ENCODE data around the gene CORIN.

CORIN gene

GRCh38 chr4:47642191-47642830, 195.6 kb downstream of the CORIN start:
- no peak for DNase-seq (ENCODE audit: low spot score)

- no peak for DNase-seq (ENCODE audit: low spot score)
These were observed 196.1 kb downstream of the CORIN start for GRCh38 chr4:47641755-47642154.

GRCh38 chr4:47640911-47641310, 197.0 kb downstream of the CORIN start:
- no peak for DNase-seq (ENCODE audit: low spot score)

GRCh38 chr4:47639531-47639930, 198.3 kb downstream of the CORIN start:
- no peak for DNase-seq (ENCODE audit: low spot score)

GRCh38 chr4:47631161-47631560, 206.7 kb downstream of the CORIN start:
- no peak for DNase-seq (ENCODE audit: low spot score)

GRCh38 chr4:47624031-47624441, 213.8 kb downstream of the CORIN start:
- DNase-seq (ENCODE audit: low spot score) = no peak

DNA sequence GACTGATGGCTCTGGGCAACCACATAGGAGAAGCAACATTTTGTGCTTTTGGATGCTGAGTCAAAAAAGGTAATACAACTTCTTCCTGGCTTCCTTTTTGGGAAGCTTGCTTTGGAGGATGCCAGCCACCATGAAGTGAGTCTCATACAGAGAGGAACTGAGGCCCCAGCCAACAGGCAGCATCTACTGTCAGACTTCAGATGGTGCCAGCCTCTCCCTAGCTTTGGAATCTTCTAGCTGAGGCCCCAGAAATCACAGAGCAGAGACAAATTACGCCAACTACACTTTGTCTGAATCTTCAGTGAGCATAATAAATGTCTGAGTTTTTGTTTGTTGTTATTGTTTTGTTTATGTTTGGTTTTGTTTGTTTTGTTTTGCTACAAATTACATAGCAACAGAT, 216.7 kb downstream of the CORIN start:
- no peak for DNase-seq (ENCODE audit: low spot score)

GRCh38 chr4:47619691-47620090, 218.2 kb downstream of the CORIN start:
- no peak for DNase-seq (ENCODE audit: low spot score)

DNA sequence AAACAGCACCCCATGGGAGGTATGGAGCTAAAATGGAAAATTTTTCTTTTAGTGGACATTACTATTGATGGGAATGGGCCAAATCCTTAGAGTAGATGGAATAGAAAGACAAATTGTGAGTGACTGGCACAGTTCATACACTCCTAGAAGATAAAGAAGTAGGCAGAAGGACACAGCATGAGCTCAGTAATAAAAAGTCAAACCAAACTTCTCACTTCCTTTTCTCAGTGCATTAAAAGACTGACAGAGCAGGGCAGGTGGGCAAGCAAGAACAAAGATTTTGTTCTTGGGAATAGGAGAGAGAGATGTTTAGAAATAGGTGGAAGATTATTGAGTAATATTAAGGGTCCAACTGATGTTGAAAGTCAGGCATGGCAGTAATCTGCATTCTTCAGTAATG, 220.3 kb downstream of the CORIN start:
- DNase-seq (ENCODE audit: low spot score) = no peak

GRCh38 chr4:47615385-47615784, 222.5 kb downstream of the CORIN start:
- no peak for DNase-seq (ENCODE audit: low spot score)

GRCh38 chr4:47612116-47613023, 225.5 kb downstream of the CORIN start:
- no peak for DNase-seq (ENCODE audit: low spot score)

- DNase-seq (ENCODE audit: low spot score) = no peak
These were observed 231.4 kb downstream of the CORIN start for GRCh38 chr4:47606482-47606881.

DNA sequence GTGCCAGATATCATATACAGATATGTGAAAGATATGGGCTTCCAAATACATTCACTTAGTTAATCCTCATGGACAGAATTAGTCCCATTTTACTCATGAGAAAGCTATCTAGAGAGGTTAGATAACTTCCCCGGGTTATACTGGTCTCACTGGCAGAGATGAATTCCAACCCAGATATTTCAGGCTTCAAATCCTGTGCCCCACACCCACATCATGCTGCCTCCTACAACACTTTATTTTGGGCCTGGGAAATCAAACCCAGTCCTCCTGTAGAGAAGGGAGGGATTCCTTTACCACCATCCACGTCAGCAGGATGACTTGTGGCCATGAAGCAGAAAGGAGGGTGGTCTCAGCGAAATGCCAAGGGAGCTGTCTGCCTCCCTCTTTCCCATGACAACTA, 239.0 kb downstream of the CORIN start:
- DNase-seq (ENCODE audit: low spot score) = no peak

- no peak for DNase-seq (ENCODE audit: low spot score)
These were observed 239.5 kb downstream of the CORIN start for GRCh38 chr4:47598320-47598719.

DNA sequence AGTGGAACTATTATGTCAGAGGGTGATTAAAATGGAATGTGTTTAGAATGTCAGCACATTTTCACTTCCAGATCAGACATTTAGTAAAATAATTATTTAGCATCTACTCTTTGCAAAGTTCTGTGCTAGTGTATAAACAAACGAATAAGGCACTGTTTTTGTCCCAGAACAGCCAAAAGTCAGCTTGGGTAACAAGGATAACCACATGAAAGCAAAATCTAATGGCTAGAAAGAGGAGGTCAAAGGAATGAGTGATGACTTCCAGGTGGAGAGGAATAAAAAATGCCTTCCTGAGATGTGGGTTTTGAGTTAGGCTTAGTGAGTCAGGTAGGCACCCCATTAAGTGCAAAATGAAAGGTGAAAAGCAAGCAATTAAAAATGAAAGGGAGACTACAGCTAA, 240.2 kb downstream of the CORIN start:
- DNase-seq (ENCODE audit: low spot score) = no peak

DNA sequence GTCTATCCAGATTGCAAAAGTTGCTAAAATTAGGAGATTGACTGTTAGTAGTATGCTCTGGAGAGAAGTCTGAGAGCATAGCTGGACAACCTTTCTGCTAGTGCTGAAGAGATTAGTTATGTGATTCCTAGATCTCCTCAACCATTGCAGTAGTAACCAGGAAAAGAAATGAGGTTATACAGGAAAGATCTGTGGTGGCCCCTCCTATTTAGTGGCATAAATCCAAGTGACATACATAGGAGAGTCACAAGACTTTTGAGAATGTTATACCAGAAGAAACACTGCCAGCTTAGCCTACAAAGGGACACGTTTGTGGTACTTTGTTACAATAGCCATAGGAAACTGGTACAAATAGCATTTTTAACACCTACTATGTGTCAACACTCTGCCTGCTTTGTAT, 247.5 kb downstream of the CORIN start:
- no peak for DNase-seq (ENCODE audit: low spot score)

GRCh38 chr4:47579235-47579634, 258.6 kb downstream of the CORIN start:
- DNase-seq (ENCODE audit: low spot score) = no peak

DNA sequence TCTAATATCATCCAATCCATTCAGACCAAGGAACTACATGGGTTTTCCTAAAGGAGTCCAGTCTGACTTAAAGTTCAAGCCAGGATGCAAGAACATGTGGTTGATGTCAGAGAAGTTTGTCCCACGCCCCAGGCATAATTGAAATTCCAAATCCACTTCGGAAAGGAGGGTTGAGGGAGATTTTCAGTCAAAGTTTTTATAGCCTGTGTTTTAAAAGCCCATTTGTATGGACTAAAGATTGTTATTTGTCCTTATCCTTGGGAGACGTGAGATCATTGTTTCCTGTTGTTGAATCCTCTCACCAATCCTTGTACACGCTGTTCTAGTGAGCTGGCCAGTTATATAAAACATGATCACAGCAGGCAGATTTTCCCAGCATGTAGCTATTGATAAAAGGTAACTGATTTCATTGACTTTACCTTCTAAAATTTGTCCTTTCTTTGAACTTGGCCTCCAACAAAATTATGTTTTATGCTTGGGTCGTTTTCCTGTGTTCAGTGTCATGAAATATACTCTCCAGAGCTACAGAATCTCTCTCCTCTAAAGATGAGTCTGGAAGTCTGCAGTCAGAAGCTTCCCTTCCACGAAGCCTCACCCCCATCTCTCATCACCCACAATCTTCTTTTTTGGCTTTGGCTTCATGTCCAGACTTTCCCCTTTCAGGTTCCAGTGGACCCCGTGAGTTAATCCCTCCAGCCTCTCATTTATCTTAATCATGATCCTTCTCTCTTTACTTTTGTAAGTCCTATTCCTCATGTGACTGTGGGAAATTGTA, 259.9 kb downstream of the CORIN start:
- no peak for DNase-seq (ENCODE audit: low spot score)

GRCh38 chr4:47572981-47573380, 264.9 kb downstream of the CORIN start:
- no peak for DNase-seq (ENCODE audit: low spot score)

DNA sequence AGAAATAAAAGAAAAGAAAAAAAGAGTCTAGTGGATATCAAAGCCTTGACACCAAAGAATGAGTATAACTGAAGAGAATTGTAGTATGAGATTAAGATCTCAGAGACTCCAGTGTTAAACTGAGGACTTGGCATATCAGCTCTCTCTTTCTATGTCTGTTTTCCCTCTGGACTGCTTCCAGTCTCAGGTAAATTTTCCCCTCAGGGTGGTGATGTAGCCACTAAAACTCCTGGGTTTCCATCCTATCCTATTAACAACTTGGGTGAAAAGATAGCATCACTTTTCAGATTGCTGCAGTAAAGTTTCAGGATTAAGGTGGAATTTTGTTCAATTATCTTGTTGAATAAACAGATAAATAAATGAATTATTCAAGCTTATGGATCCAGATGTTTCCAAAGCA, 267.1 kb downstream of the CORIN start:
- DNase-seq (ENCODE audit: low spot score) = no peak

DNA sequence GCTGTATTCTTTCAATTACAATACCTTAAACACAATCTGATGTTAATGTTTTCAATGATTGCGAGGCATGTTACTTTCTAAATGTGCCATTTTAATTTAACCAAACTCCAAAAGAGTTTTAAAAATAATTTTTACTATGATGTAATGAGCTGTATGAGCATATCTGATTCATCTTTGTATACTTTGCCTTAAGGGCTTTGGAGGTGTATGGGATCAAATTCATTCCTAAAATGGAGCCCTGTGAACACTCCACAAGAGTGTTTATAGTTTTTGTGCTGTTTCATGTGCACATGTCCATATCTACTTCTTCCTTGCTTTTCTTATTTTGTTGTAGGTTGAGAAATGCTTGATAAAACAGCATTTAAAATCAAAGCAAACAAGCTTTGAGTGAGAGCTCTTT, 270.4 kb downstream of the CORIN start:
- DNase-seq (ENCODE audit: low spot score) = no peak

DNA sequence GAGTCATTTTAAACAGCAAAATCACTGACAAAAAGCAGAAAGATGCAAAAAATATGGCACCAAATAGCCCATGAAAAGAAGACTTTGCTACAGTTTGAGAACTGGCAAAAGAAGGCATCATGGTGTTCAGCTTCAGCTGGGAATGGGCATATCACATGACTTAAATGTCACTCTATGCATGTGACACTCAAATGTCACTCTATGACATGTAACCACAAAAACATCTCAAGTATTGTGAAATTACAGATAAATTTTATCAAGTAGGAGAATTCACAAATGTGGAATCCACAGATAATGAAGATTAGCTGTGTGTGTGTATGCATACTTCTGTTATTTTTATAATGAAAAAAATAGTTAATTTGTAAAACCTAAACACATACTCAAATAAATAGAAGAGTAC, 270.9 kb downstream of the CORIN start:
- no peak for DNase-seq (ENCODE audit: low spot score)

GRCh38 chr4:47566566-47566965, 271.3 kb downstream of the CORIN start:
- no peak for DNase-seq (ENCODE audit: low spot score)
